Kidney epithelial cell (primary cell): ENCODE measurements around the gene TMEM132D. TPM values are rescaled to one million over a fixed set of nuclear protein-coding genes. Genes with fewer than 3 reads are reported as not detected.

ENCODE experiments used
- DNase-seq: peaks from one replicate; pipeline ENCODE4 v3.0.0-alpha.2; 2010; ENCODE audit warnings: low read depth
- H3K27me3 ChIP-seq: 2 replicates; pipeline ENCODE4 v1.6.0; 2011; ENCODE audit warnings: low read length; ENCODE audit not compliant: control insufficient read depth, insufficient read depth
- H3K36me3 ChIP-seq: 2 replicates; pipeline ENCODE4 v1.5.1; 2011; ENCODE audit warnings: low read length; ENCODE audit not compliant: control insufficient read depth, insufficient read depth
- H3K4me3 ChIP-seq: 2 replicates; pipeline ENCODE4 v1.5.1; 2011; ENCODE audit warnings: low read depth, mild to moderate bottlenecking, control low read depth, low read length
- CTCF ChIP-seq: IDR thresholded peaks from 2 replicates; pipeline ENCODE4 v1.5.1; 2011; ENCODE audit warnings: mild to moderate bottlenecking, moderate library complexity, low read length, control low read depth, inconsistent platforms; ENCODE audit not compliant: insufficient read depth, poor library complexity, severe bottlenecking
- total RNA-seq: library from RNA; depleted of rRNA; stranded (reverse); fragments of >200 nt; gene quantifications from 2 replicates; pipeline ENCODE4 v1.2.3, GENCODE V29; 2015

Gene TMEM132D
- total RNA-seq, 1 donor from 2014 or later: 6.4 TPM

GRCh38 chr12:129729170-129729569, 174.7 kb downstream of the TMEM132D start:
- no peak for TF ChIP-seq CTCF
- no peaks in the 10 kb centered on the region for H3K36me3 ChIP-seq
- H3K27me3 ChIP-seq: no peaks in the 10 kb centered on the region
- DNase-seq: no peak
- H3K4me3 ChIP-seq: no peak overlapping the region

DNA sequence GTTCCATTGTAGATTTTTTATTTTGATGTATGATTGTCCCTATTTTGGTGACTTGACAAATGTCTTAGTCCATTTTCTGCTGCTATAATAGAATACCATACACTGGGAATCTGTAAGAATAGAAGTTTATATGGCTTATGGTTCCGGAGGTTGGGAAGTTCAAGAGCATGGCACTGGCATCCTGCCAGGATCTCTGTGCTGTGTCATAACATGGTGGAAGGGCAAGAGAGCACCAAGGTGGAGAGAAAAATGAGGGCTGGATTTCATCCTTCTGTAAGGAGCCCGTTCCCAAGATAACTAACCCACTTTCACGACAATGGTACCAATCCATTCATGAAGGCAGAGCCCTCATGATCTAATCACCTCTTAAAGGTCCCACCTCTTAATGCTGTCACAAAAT, 176.7 kb downstream of the TMEM132D start:
- no peak for DNase-seq
- TF ChIP-seq CTCF: no peak
- Histone ChIP-seq H3K27me3 (no peaks in the 10 kb centered on the region), H3K36me3 (no peaks in the 10 kb centered on the region), H3K4me3 (no peak overlapping the region)

DNA sequence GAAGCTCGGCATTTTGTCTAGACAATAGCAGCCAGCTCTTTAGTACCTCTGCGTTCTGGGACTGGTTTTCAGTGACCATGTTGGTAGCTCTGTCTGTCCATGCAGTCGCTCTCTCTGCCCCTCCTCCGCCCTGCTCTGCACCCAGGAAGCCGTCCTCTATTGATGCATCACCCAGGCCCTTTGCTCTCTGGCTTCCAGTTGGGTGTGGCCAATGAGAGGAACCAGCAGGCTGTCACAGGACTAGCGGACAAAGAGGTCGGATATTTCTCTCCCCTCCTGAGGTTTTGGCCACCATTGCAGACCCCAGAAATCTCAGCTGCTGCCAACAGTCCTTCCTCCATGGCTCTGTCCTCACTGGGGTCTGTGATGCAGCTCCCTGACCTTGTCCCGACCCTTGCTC, 180.6 kb downstream of the TMEM132D start:
- no peak overlapping the region for H3K4me3 ChIP-seq
- H3K27me3 ChIP-seq: no peaks in the 10 kb centered on the region
- H3K36me3 ChIP-seq: no peaks in the 10 kb centered on the region
- no peak for TF ChIP-seq CTCF
- DNase-seq: no peak

GRCh38 chr12:129720618-129721017, 183.2 kb downstream of the TMEM132D start:
- TF ChIP-seq CTCF: no peak
- no peaks in the 10 kb centered on the region for H3K36me3 ChIP-seq
- DNase-seq: no peak
- no peak overlapping the region for H3K4me3 ChIP-seq
- no peaks in the 10 kb centered on the region for H3K27me3 ChIP-seq

DNA sequence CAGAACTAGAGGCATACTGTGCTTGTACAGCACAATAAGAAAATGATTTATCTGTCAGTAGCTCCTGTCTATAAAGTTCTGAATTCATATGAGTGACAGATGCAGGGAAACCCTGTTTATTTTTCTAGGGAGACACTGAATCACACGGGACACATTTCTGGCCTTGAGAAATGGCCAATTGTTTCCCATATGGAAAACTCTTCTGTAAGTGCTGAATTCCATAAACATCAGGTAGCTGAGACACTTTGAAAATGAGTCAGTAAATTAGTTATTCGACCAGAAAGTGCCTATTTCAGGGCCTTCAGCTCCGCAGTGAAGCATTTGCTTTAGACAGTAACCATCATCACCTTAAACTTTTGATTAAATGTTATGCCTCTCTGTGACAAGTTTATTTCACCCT, 184.4 kb downstream of the TMEM132D start:
- no peak for TF ChIP-seq CTCF
- no peak for DNase-seq
- no peak overlapping the region for H3K4me3 ChIP-seq
- no peaks in the 10 kb centered on the region for H3K27me3 ChIP-seq
- H3K36me3 ChIP-seq: no peaks in the 10 kb centered on the region

DNA sequence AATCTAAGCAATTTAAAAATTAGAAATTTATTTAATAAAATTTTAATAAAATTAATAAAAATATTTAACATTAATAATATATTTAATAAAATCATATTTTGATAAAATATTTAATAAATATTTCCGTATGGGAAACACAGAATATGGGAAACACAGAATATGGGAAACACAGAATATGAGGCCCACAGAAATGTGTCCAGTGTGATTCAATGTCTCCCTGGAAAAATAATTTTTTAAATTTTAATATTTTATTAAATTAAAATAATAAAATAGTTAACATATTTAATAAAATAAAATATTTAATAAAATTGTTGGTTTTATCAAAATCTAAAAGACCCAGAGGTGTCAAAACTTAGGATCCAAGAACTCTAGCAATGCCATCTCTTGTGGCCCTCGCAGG, 186.4 kb downstream of the TMEM132D start:
- H3K4me3 ChIP-seq: no peak overlapping the region
- H3K27me3 ChIP-seq: no peaks in the 10 kb centered on the region
- TF ChIP-seq CTCF: no peak
- DNase-seq: no peak
- no peaks in the 10 kb centered on the region for H3K36me3 ChIP-seq
